Left lung (tissue), 14 donors: ENCODE data around the gene TEX44. TPM values are rescaled to one million over a fixed set of nuclear protein-coding genes. Genes with fewer than 3 reads are reported as not detected.

ENCODE experiments used
- ATAC-seq: fragments of 200-7000 bp; cut with Tn5 transposase; one replicate; pipeline ENCODE4 v1.9.1; 2020; ENCODE audit warnings: moderate library complexity
- DNase-seq, 4 donors: peaks; one replicate each; pipeline ENCODE4 v3.0.0-alpha.2; 2013 to 2020
- H3K27ac ChIP-seq, 2 donors: fragments of 200-600 bp; sonication (generic) in 1 of 2; one replicate each; pipeline versions ENCODE4 v1.5.0 to v1.8.0; 2020 to 2021
- H3K27me3 ChIP-seq, 2 donors: fragments of 200-600 bp; sonication (generic) in 1 of 2; one replicate each; pipeline versions ENCODE4 v1.5.0 to v1.8.0; 2020 to 2021
- H3K36me3 ChIP-seq, 2 donors: fragments of 200-600 bp; sonication (generic) in 1 of 2; one replicate each; pipeline versions ENCODE4 v1.5.0 to v1.8.0; 2020 to 2021
- H3K4me1 ChIP-seq, 2 donors: fragments of 200-600 bp; one replicate each; pipeline ENCODE4 v1.8.0; 2021
- H3K4me3 ChIP-seq, 2 donors: fragments of 200-600 bp; sonication (generic) in 1 of 2; one replicate each; pipeline versions ENCODE4 v1.5.0 to v1.8.0; 2020 to 2021; ENCODE audit warnings: mild to moderate bottlenecking in 1 of 2
- H3K9me3 ChIP-seq, 2 donors: fragments of 200-600 bp; sonication (generic) in 1 of 2; one replicate each; pipeline versions ENCODE4 v1.5.0 to v1.8.0; 2020 to 2021
- CTCF ChIP-seq, 2 donors: fragments of 200-600 bp; sonication (generic) in 1 of 2; IDR thresholded peaks; one replicate each; pipeline versions ENCODE4 v1.5.0 to v1.8.0; 2021; ENCODE audit warnings: antibody characterized with exemption in 2 of 2
- intact Hi-C, 2 donors: fragments of 100-400 bp; cut with DNase I; formaldehyde crosslinking; loops; one replicate each; pipeline versions ENCODE4 v1.11.2 to v1.14.2; 2022
- long read RNA-seq, 12 donors: library from polyadenylated mRNA in 2 of 12; unstranded in 2 of 12; transcript quantifications; one replicate each; pipeline ENCODE4 v2.0.0 and lab custom pipeline, GENCODE V29; 2019 to 2026
- polyA plus RNA-seq, 6 donors: library from polyadenylated mRNA; unstranded; fragments of 120-200 nt; gene quantifications; one replicate each; pipeline ENCODE4 v1.2.1, GENCODE V29; 2013; ENCODE audit not compliant: insufficient read length in 6 of 6
- total RNA-seq, 2 donors: library from RNA; stranded (reverse); fragmentation: NEBNext Ultra II Directional; extraction: Animal tissue kit (Norgen Biotek cat#: 25700); gene quantifications; one replicate each; pipeline ENCODE4 v1.2.1, GENCODE V29; 2021
- donor health status: DM: no; HTN: yes; CAD: no.
- donor health status: DM: no; HTN: no; CAD: no.

Gene TEX44
- total RNA-seq = not detected
- not detected for polyA plus RNA-seq
- long read RNA-seq, donor 1 = 0 reads
- long read RNA-seq, donor 2 = 0 reads
- long read RNA-seq, donor 3 = 0 reads
- long read RNA-seq, donor 4 = 0 reads
- long read RNA-seq, donor 5 = 0 reads
- long read RNA-seq, donor 6 = 0 reads
- long read RNA-seq, donor 7 = 0 reads
- long read RNA-seq, donor 8 = 0 reads
- long read RNA-seq, donor 9 = 0 reads
- long read RNA-seq, donor 10 = 0 reads
- long read RNA-seq, donor 11 = 0 reads
- long read RNA-seq, donor 12 = 0 reads

- ATAC-seq = no peak
- intact Hi-C loops = no loop called here
- no peaks in the 10 kb centered on the region for H3K9me3 ChIP-seq
- H3K27ac ChIP-seq = no peak within 1 kb of the TSS
- H3K4me1 ChIP-seq = no peaks in the 10 kb centered on the region
- no peak for TF ChIP-seq CTCF (IDR thresholded peaks at IDR 0.05)
- H3K36me3 ChIP-seq = no peaks in the 10 kb centered on the region
- no peaks in the 10 kb centered on the region for H3K27me3 ChIP-seq
- no peak within 1 kb of the TSS for H3K4me3 ChIP-seq
- DNase-seq = peak in 1 of 4 donors; percentile 41
Measured at GRCh38 chr2:231592636-231593145, at the start of gene TEX44. Gene TEX44 (plus strand): TSS chr2:231592864. CDS start chr2:231592952, 88 bp downstream.

- intact Hi-C loops = no loop called here
- no peaks in the 10 kb centered on the region for H3K36me3 ChIP-seq
Measured at GRCh38 chr2:231545105-231545902, 47.4 kb upstream of the TEX44 start.

GRCh38 chr2:231546014-231546715 is 46.5 kb upstream of the TEX44 start:
- DNase-seq = peak in 1 of 4 donors; percentile 48
- Histone ChIP-seq H3K4me1 (peaks cover 6 to 28% of the 10 kb centered on the region in 2 donors), H3K4me3 (no peak overlapping the region), H3K36me3 (no peaks in the 10 kb centered on the region), H3K27me3 (peaks cover 0 to 27% of the 10 kb centered on the region in 2 donors), H3K27ac (peak overlapping the region in 1 of 2 donors; percentile 82), H3K9me3 (peaks cover 0 to 14% of the 10 kb centered on the region in 2 donors)
- TF ChIP-seq CTCF (IDR thresholded peaks at IDR 0.05) = no peak
- intact Hi-C loops = no loop called here
- ATAC-seq = no peak

More at GRCh38 chr2:231545105-231545902, 47.4 kb upstream of the TEX44 start:
- peak overlapping the region; percentile 53 to 82 for H3K27ac ChIP-seq
- peaks cover 0 to 28% of the 10 kb centered on the region in 2 donors for H3K27me3 ChIP-seq
- DNase-seq = peak in 3 of 4 donors; percentile 23 to 82 (median 42)
- peaks cover 6 to 28% of the 10 kb centered on the region in 2 donors for H3K4me1 ChIP-seq
- peaks cover 0 to 14% of the 10 kb centered on the region in 2 donors for H3K9me3 ChIP-seq
- H3K4me3 ChIP-seq = no peak overlapping the region
- peak; percentile 93 for ATAC-seq
- no peak for TF ChIP-seq CTCF (IDR thresholded peaks at IDR 0.05)

GRCh38 chr2:231547315-231548110 is 45.2 kb upstream of the TEX44 start:
- no peak overlapping the region for H3K27ac ChIP-seq
- H3K9me3 ChIP-seq = peaks cover 0 to 16% of the 10 kb centered on the region in 2 donors
- H3K27me3 ChIP-seq = peaks cover 0 to 19% of the 10 kb centered on the region in 2 donors
- peak in 1 of 4 donors; percentile 3 for DNase-seq
- peaks cover 6 to 28% of the 10 kb centered on the region in 2 donors for H3K4me1 ChIP-seq
- no peak for ATAC-seq
- no peak overlapping the region for H3K4me3 ChIP-seq
- no peaks in the 10 kb centered on the region for H3K36me3 ChIP-seq
- TF ChIP-seq CTCF (IDR thresholded peaks at IDR 0.05) = no peak
- intact Hi-C loops = no loop called here
